HL-60/S4 treated with phorbol 12-myristate 13-acetate at 8.2 ng/mL for 4 days and 3 days (cell line): ENCODE measurements around the gene ZMYM4.
"Not testable (repeated sequence)": the region's sequence is repeated elsewhere in the genome, so short reads cannot be mapped to it uniquely, and the experiment has no call there.

ENCODE experiments used
- in situ Hi-C: fragments of 300-500 bp; cut with MboI; formaldehyde crosslinking; loops from 2 replicates; pipeline ENCODE4 v1.15.0; 2022; ENCODE audit warnings: low sequenced_read_pairs

ZMYM4 gene

GRCh38 chr1:35268282-35269200, at the start of gene ZMYM4:
Gene ZMYM4, plus strand, starts transcription at chr1:35268709. Its CDS starts 338 bp downstream, at chr1:35269047.
- in situ Hi-C loops = no loop called here

DNA sequence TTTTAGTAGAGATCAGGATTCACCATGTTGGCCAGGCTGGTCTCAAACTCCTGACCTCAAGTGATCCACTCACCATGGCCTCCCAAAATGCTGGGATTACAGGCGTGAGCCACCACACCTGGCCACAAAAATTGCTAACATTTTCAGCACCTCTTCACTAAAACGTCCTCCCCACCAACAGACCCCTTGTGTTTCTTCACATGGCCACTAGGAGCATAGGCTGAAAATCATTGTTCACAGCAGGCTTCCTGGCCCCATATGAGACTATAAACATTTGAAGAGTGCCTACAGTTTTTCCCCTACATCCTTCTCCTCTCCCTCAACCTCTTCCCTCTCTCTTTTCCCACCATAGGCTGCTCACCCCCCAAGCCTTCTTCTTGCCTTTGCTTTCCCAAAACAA, 47.5 kb upstream of the ZMYM4 start:
- in situ Hi-C loops = no loop called here

DNA sequence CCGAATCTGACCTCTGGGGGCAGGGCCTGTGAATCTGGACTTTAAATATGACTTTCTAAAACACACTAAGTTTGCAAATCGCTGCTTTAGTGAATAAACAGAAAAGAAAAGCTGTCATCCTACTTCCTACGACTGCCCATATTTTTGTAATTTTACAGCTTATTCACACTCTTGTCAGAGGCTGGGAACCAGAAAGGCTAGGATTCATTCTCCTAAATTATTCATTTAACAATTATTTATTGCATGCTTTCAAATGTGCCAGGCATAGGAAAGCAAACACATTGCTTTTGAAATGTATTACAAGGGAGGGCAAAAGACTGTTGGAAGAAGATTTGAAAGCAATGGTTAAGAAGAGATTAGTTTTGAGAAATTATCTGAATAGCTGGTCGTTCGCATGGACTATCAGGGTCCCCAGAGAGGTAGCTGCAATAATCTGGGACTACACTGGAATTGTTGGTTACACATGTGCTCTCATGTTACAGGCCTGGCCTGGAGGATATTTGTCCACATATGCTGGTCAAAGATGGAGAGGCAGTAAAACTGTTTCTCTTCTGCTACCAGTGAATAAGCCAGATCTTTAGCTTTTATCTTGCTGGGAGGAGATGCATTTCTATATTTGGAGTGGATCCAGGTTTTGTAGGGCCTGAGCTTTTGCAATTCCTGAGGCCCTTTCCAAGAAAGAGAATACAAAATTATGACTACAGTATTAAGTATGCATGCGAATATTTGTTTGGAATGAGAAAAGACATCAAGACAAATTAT, 46.0 kb upstream of the ZMYM4 start:
- in situ Hi-C loops = no loop called here

GRCh38 chr1:35223084-35223630, 45.4 kb upstream of the ZMYM4 start:
- in situ Hi-C loops = no loop called here

DNA sequence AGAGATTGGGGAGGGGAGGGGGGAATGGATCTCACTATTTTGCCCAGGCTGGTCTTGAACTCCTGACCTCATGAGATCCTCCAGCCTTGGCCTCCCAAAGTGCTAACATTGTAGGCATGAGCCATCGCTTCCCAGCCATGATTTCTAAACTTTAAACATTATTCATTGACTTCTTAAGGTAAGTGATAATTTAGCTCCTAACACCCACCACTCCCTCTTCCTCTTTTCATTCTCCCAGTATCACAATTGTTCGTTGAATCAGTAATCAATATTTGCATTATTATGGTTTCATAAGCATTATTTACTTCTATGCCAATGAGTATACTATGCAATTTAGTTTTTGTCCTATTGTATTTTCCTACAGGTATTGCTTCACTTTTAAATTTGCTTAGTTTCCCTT, 42.0 kb upstream of the ZMYM4 start:
- in situ Hi-C loops = no loop called here

DNA sequence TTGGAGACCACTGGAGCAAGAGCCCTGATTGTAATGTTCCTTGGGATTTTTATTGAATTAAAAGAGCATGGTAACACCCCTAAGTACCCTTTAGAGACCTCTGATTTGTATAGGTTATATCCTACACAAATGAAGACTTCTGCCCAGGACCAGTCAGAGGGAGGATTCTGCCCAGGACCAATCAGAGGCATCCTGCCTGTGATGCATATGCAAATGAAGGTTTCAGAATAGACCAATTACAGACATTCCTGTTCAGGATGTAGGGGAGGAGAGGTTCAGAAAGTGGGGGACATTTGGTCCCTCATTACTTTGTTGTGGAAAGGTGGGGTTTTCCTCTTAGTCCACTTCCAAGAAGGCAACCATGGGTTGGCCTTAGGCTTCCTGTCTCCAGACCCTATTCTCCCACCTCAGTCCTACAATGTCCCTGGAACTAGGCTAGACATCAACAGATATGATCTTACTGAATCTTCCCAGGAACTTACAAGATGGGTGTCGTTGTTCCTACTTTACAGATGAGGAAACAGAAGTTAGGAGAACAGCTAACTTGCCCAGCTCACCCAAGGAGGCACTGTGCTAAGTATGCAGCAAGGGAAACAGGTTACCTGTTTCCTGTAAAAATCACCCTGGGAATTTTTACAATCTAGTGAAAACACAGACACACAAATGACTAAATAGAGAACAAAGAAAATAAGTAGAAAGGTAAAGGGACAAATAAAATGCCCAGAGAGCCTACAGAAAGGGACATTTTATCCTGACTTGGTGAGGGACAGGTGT, 38.7 kb upstream of the ZMYM4 start:
- in situ Hi-C loops = no loop called here

- in situ Hi-C loops = no loop called here
Measured at GRCh38 chr1:35231287-35231686, 37.2 kb upstream of the ZMYM4 start.

GRCh38 chr1:35236772-35237171, 31.7 kb upstream of the ZMYM4 start:
- in situ Hi-C loops = not testable (repeated sequence)

- in situ Hi-C loops = no loop called here
Measured at GRCh38 chr1:35243691-35244090, 24.8 kb upstream of the ZMYM4 start.

- in situ Hi-C loops = no loop called here
Measured at GRCh38 chr1:35247256-35247655, 21.3 kb upstream of the ZMYM4 start.

GRCh38 chr1:35253941-35254340, 14.6 kb upstream of the ZMYM4 start:
- in situ Hi-C loops = no loop called here

GRCh38 chr1:35255276-35255675, 13.2 kb upstream of the ZMYM4 start:
- in situ Hi-C loops = no loop called here

DNA sequence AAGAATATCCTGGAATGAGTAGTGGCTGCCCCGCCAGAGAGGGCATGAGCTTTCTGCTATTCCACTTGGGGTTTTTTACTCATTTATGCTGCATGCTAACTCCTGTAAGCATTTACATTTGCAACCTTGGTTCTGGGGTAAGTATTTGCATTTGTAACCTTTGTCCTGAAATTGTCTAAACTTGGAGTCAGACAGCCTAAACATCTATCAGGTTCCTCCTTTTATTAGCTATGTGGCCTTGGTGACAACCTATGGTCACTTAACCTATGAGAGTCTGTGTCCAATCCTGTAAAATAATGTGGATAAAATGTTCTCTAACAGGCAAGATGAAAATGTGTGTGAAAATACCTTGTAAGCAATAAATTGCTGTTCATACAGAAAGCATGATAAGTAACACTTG, 8.9 kb upstream of the ZMYM4 start:
- in situ Hi-C loops = no loop called here

DNA sequence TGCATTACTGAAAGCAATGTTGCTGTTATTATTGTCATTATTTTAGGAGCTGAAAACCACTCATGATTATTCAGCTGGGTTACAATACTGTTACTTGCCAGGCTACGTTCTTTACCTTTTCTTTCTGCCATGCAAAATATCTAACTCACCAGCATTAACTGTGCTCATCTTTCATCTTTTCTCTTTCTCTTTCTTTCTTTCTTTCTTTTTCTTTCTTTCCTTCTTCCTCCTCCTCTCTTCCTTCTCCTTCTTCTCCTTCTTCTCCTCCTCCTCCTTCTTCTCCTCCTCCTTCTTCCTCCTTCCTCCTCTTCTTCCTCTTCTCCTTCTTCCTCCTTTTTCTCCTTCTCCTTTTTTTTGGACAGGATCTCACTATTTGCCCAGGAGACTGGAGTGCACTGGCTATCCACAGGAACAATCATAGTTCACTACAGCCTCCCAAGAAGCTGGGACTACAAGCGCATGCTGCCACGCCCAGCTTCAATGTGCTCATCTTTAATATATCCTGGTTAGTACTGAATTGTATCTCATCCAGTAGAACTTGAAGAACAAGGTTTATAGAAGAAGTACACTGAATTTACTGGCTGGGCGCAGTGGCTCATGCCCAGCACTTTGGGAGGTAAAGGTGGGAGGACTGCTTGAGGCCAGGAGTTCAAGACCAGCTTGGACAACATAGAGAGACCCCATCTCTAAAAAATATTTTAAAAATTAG, 6.9 kb upstream of the ZMYM4 start:
- in situ Hi-C loops = no loop called here

DNA sequence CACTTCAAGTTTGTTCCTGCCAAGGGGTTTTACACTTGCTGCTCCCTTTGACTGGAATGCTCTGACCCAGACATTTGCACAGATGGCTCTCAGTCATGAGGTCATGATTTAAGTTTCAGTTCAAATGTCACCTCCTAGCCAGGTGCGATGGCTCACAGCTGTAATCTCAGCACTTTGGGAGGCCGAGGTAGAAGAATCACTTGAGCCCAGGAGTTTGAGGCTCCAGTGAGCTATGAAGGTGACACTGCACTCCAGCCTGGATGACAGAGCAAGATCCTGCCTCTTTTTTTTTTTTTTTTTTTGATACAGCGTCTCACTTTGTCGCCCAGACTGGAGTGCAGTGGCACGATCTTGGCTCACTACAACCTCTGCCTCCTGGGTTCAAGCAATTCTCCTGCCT, 4.5 kb upstream of the ZMYM4 start:
- in situ Hi-C loops = no loop called here

GRCh38 chr1:35264871-35265270, 3.6 kb upstream of the ZMYM4 start:
- in situ Hi-C loops = no loop called here

- in situ Hi-C loops = no loop called here
Measured at GRCh38 chr1:35266306-35266705, 2.2 kb upstream of the ZMYM4 start.

DNA sequence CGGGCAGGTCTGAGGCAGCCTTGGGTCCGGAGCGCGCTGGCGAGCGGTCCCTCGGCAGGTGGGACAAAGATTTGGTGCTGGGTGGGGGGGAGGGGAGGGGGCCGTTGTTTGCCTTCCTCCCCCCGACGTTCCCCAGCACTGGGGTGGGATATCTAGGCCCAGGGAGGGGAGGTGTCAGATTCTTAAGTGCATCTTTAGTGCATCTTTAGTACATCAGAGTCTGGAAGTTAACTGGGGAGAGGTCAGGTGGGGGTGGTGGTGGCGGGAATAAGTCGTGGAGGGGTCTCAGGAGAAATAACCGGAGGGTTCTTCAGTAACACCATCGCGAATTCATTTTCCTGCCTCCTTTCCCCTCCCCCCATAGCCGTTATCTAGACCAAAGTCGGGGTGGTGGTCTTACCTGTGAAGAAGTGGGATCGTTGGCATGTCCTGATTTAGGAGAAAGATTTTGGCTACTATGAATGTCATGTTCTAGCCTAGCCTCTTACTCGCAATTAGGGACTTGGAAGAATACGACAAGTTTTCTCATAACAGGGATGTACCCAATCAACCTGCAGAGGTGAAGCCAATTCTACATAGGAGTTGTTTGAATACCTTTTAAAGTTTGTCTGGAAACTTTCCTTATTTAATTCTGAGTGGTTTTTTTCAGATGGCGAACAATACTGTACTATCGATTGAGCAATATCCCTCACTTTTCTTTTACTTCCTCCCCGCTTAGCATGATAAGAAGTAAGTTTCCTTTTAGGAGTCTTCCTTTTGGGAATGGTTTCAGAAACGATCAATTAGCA, 886 bp downstream of the ZMYM4 start:
- in situ Hi-C loops = no loop called here

- in situ Hi-C loops = no loop called here
Measured at GRCh38 chr1:35269989-35270289, 1.4 kb downstream of the ZMYM4 start.

GRCh38 chr1:35270836-35271235, 2.3 kb downstream of the ZMYM4 start:
- in situ Hi-C loops = no loop called here
